PFSK-1 (cell line): ENCODE results near the gene ATP13A3.

Source experiments
- FOXP2 ChIP-seq: optimal IDR thresholded peaks from 2 replicates; pipeline ENCODE3; 2011; ENCODE audit warnings: borderline replicate concordance, control low read depth, inconsistent platforms; ENCODE audit not compliant: insufficient read depth; ENCODE audit errors: extremely low read length, extremely low read depth
- POLR2AphosphoS5 ChIP-seq: IDR thresholded peaks from 2 replicates; pipeline ENCODE4 v1.6.1; 2012; ENCODE audit warnings: low read depth, mild to moderate bottlenecking, control low read depth, low read length, moderate library complexity
- SIN3A ChIP-seq: IDR thresholded peaks from 2 replicates; pipeline ENCODE4 v1.6.1; 2012; ENCODE audit warnings: mild to moderate bottlenecking, low read length, moderate library complexity, borderline replicate concordance; ENCODE audit not compliant: insufficient read depth
- TAF1 ChIP-seq: IDR thresholded peaks from 2 replicates; pipeline ENCODE4 v1.6.1; 2012; ENCODE audit warnings: low read length, control low read depth, borderline replicate concordance; ENCODE audit not compliant: insufficient read depth
- TF ChIP-seq, protein P1 (sequence below), 2 experiments: IDR thresholded peaks; 2 replicates each; pipeline versions ENCODE4 v1.6.1 to v1.8.0; 2011 to 2012; ENCODE audit warnings: low read depth in 2 of 2, low read length in 2 of 2, control low read depth in 1 of 2, inconsistent platforms in 1 of 2, mild to moderate bottlenecking in 1 of 2, moderate library complexity in 1 of 2; ENCODE audit not compliant: insufficient read depth in 1 of 2

The ATP13A3 gene

DNA sequence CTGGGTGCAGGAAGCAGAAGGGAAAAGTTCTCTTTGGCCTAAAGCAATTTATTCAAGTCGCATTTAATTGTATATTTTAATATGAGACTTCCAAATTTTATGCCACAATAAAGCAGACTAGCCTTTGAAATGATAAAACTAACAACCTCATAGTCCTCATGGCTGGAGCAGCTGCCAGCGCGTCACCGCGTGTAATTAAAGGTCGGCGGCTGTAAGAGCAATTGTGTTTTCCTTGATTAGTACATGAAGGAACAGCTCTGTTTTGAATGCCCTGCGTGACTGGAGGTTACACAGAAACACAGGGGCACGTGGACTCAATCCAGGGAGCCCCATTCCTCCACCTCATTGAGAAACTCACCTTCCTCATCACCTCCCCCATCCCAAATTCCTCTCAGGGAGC lies 107.2 kb downstream of the ATP13A3 start:
- TF ChIP-seq POLR2AphosphoS5: no peak
- no peak for TF ChIP-seq FOXP2
- TF ChIP-seq, protein P1, sequence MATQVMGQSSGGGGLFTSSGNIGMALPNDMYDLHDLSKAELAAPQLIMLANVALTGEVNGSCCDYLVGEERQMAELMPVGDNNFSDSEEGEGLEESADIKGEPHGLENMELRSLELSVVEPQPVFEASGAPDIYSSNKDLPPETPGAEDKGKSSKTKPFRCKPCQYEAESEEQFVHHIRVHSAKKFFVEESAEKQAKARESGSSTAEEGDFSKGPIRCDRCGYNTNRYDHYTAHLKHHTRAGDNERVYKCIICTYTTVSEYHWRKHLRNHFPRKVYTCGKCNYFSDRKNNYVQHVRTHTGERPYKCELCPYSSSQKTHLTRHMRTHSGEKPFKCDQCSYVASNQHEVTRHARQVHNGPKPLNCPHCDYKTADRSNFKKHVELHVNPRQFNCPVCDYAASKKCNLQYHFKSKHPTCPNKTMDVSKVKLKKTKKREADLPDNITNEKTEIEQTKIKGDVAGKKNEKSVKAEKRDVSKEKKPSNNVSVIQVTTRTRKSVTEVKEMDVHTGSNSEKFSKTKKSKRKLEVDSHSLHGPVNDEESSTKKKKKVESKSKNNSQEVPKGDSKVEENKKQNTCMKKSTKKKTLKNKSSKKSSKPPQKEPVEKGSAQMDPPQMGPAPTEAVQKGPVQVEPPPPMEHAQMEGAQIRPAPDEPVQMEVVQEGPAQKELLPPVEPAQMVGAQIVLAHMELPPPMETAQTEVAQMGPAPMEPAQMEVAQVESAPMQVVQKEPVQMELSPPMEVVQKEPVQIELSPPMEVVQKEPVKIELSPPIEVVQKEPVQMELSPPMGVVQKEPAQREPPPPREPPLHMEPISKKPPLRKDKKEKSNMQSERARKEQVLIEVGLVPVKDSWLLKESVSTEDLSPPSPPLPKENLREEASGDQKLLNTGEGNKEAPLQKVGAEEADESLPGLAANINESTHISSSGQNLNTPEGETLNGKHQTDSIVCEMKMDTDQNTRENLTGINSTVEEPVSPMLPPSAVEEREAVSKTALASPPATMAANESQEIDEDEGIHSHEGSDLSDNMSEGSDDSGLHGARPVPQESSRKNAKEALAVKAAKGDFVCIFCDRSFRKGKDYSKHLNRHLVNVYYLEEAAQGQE (IDR thresholded peaks at IDR 0.05; ENCODE audit: insufficient read depth in 1 of 2, low read depth in 2 of 2, low read length in 2 of 2): no peak
- no peak for TF ChIP-seq TAF1
- no peak for TF ChIP-seq SIN3A

GRCh38 chr3:194379231-194379630 lies 107.6 kb downstream of the ATP13A3 start:
- no peak for TF ChIP-seq FOXP2
- TF ChIP-seq TAF1: no peak
- no peak for TF ChIP-seq POLR2AphosphoS5
- TF ChIP-seq, protein P1 (IDR thresholded peaks at IDR 0.05; ENCODE audit: insufficient read depth in 1 of 2, low read depth in 2 of 2, low read length in 2 of 2): no peak
- TF ChIP-seq SIN3A: no peak

DNA sequence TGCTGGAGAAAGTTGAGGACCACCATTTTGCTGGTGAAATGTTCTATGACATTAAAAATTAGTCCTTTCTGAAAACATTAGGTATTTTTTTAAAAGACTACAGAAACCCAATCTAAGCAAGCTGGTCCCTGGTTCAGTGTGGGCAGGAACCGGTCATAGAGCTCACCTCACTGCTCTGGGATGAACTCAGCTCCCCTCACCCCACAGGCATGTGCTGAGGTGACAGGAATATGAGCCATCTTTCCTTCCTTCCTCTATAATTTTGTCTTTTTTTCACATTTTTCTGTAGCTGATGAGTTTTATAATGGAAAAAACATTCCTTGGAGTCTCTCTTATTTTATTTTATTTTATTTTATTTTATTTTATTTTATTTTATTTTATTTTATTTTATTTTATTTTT lies 109.1 kb downstream of the ATP13A3 start:
- TF ChIP-seq TAF1 (no peak), FOXP2 (no peak), POLR2AphosphoS5 (no peak), SIN3A (no peak)
- TF ChIP-seq, protein P1 (IDR thresholded peaks at IDR 0.05; ENCODE audit: insufficient read depth in 1 of 2, low read depth in 2 of 2, low read length in 2 of 2): no peak

DNA sequence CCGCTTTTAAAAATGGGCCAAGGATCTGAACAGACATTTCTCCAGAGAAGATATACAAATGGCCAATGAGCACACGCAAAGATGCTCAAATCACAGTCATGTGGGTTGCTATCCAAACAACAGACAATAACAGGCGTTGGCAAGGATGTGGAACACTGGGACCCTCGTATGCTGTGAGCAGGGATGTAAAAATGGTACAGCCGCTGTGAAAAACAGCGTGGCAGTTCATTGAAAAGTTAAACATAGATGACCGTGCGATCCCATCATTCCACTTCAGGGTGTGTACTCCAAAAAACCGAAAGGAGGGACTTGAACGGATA lies 110.6 kb downstream of the ATP13A3 start:
- TF ChIP-seq SIN3A: no peak
- TF ChIP-seq FOXP2: no peak
- TF ChIP-seq, protein P1 (IDR thresholded peaks at IDR 0.05; ENCODE audit: insufficient read depth in 1 of 2, low read depth in 2 of 2, low read length in 2 of 2): no peak
- no peak for TF ChIP-seq POLR2AphosphoS5
- TF ChIP-seq TAF1: no peak

- no peak for TF ChIP-seq SIN3A
- TF ChIP-seq, protein P1 (IDR thresholded peaks at IDR 0.05; ENCODE audit: insufficient read depth in 1 of 2, low read depth in 2 of 2, low read length in 2 of 2): no peak
- no peak for TF ChIP-seq FOXP2
- no peak for TF ChIP-seq TAF1
- TF ChIP-seq POLR2AphosphoS5: no peak
Measured at GRCh38 chr3:194375473-194376240, 111.1 kb downstream of the ATP13A3 start.
